CD14-positive monocyte (primary cell): ENCODE measurements around the gene SCN5A. TPM values are rescaled to one million over a fixed set of nuclear protein-coding genes. Genes with fewer than 3 reads are reported as not detected.

Experiments used
- DNase-seq, 3 donors: peaks; one replicate each; pipeline ENCODE4 v3.0.0-alpha.2; 2011 to 2022
- H2AFZ ChIP-seq: 2 replicates; pipeline ENCODE4 v1.6.0; 2012; ENCODE audit warnings: mild to moderate bottlenecking, low read depth, low read length, inconsistent platforms; ENCODE audit not compliant: insufficient read depth, poor library complexity, severe bottlenecking
- H3K27ac ChIP-seq, 2 donors: 1 replicate in 1 of 2; 2 replicates in 1 of 2; pipeline ENCODE4 v1.5.1; 2012 to 2013; ENCODE audit warnings: low read length in 2 of 2, control low read depth in 1 of 2, inconsistent platforms in 1 of 2, low read depth in 1 of 2, mild to moderate bottlenecking in 1 of 2
- H3K27me3 ChIP-seq, 2 donors: one replicate each; pipeline versions ENCODE4 v1.6.0 to v1.6.1; 2011 to 2013; ENCODE audit warnings: low read length in 2 of 2; ENCODE audit not compliant: control insufficient read depth in 2 of 2, insufficient read depth in 2 of 2
- H3K36me3 ChIP-seq, 2 donors: replicated peaks in 1 of 2; 1 replicate in 1 of 2; 2 replicates in 1 of 2; pipeline versions ENCODE4 v1.5.1 to v1.6.1; 2012 to 2013; ENCODE audit warnings: low read length in 2 of 2, control low read depth in 1 of 2, inconsistent platforms in 1 of 2, mild to moderate bottlenecking in 1 of 2; ENCODE audit not compliant: insufficient read depth in 2 of 2, control insufficient read depth in 1 of 2
- H3K4me1 ChIP-seq, 2 donors: 1 replicate in 1 of 2; 2 replicates in 1 of 2; pipeline versions ENCODE4 v1.5.1 to v1.6.1; 2012 to 2013; ENCODE audit warnings: low read length in 2 of 2, control low read depth in 1 of 2, inconsistent platforms in 1 of 2, mild to moderate bottlenecking in 1 of 2, moderate library complexity in 1 of 2; ENCODE audit not compliant: insufficient read depth in 2 of 2, control insufficient read depth in 1 of 2
- H3K4me2 ChIP-seq: replicated peaks from 2 replicates; pipeline ENCODE3; 2012; ENCODE audit warnings: low read length, moderate library complexity, mild to moderate bottlenecking; ENCODE audit not compliant: poor library complexity, severe bottlenecking; ENCODE audit errors: extremely low read depth
- H3K4me3 ChIP-seq, 3 experiments: fragments of 200-600 bp in 1 of 3; sonication (generic) in 1 of 3; replicated peaks in 1 of 3; 1 replicate in 2 of 3; 2 replicates in 1 of 3; pipeline ENCODE4 v1.5.1; 2011 to 2013; ENCODE audit warnings: low read length in 3 of 3, mild to moderate bottlenecking in 3 of 3, control low read depth in 2 of 3, low read depth in 2 of 3, inconsistent platforms in 1 of 3, moderate library complexity in 1 of 3
- H3K79me2 ChIP-seq: 2 replicates; pipeline ENCODE4 v1.6.0; 2012; ENCODE audit warnings: mild to moderate bottlenecking, control low read depth, inconsistent platforms, low read length, moderate library complexity; ENCODE audit not compliant: insufficient read depth
- H3K9ac ChIP-seq: 2 replicates; pipeline ENCODE4 v1.6.0; 2017; ENCODE audit warnings: low read length, mild to moderate bottlenecking; ENCODE audit not compliant: insufficient read depth, poor library complexity, severe bottlenecking
- H3K9me3 ChIP-seq, 2 donors: replicated peaks in 1 of 2; 1 replicate in 1 of 2; 2 replicates in 1 of 2; pipeline versions ENCODE4 v1.5.1 to v1.6.1; 2012 to 2013; ENCODE audit warnings: low read length in 2 of 2, control low read depth in 1 of 2; ENCODE audit not compliant: control insufficient read depth in 1 of 2, insufficient read depth in 1 of 2
- H4K20me1 ChIP-seq: 2 replicates; pipeline ENCODE4 v1.6.0; 2012; ENCODE audit warnings: mild to moderate bottlenecking, low read length, control low read depth, moderate library complexity; ENCODE audit not compliant: insufficient read depth
- H3K27ac Mint-ChIP-seq, 7 donors: one replicate each; pipeline ENCODE4 v1.8.0; 2020; ENCODE audit warnings: mild to moderate bottlenecking in 7 of 7, mixed read lengths in 7 of 7, moderate library complexity in 6 of 7, inconsistent platforms in 2 of 7
- H3K27me3 Mint-ChIP-seq, 3 donors: one replicate each; pipeline ENCODE4 v1.8.0; 2021 to 2022; ENCODE audit warnings: low read depth in 3 of 3, mild to moderate bottlenecking in 3 of 3, mixed read lengths in 3 of 3, moderate library complexity in 3 of 3, inconsistent platforms in 1 of 3
- H3K36me3 Mint-ChIP-seq, 2 donors: one replicate each; pipeline ENCODE4 v1.8.0; 2020; ENCODE audit warnings: mixed read lengths in 2 of 2, inconsistent platforms in 1 of 2, mild to moderate bottlenecking in 1 of 2
- H3K4me1 Mint-ChIP-seq: one replicate; pipeline ENCODE4 v1.8.0; 2020; ENCODE audit warnings: mild to moderate bottlenecking, mixed read lengths
- H3K4me3 Mint-ChIP-seq, 2 donors: one replicate each; pipeline ENCODE4 v1.8.0; 2020; ENCODE audit warnings: mild to moderate bottlenecking in 2 of 2, mixed read lengths in 2 of 2, moderate library complexity in 1 of 2
- H3K9me3 Mint-ChIP-seq, 7 donors: one replicate each; pipeline ENCODE4 v1.8.0; 2020 to 2022; ENCODE audit warnings: mixed read lengths in 7 of 7, mild to moderate bottlenecking in 6 of 7, moderate library complexity in 6 of 7, inconsistent platforms in 2 of 7
- CTCF ChIP-seq: fragments of 200-600 bp; IDR thresholded peaks from one replicate; pipeline ENCODE4 v1.8.0; 2022; ENCODE audit warnings: antibody characterized with exemption, mild to moderate bottlenecking
- WGBS: methylation state at CpG from one replicate; pipeline ENCODE4 v1.1.5; 2013; ENCODE audit warnings: missing lambda C conversion rate; ENCODE audit not compliant: insufficient coverage; 5-methylcytosine and 5-hydroxymethylcytosine counted together
- intact Hi-C, 2 donors: fragments of 100-400 bp; cut with micrococcal nuclease; formaldehyde crosslinking; loops; one replicate each; pipeline versions ENCODE4 v1.15.0 to v1.15.1; 2023
- polyA plus RNA-seq, 3 donors: library from polyadenylated mRNA; depleted of rRNA in 1 of 3; unstranded in 2 of 3; stranded (reverse) in 1 of 3; fragments of 300-500 nt in 2 of 3; fragments of >200 nt in 1 of 3; fragmentation: Illumina TruSeq in 2 of 3; gene quantifications; 1 replicate in 2 of 3; 2 replicates in 1 of 3; pipeline ENCODE4 v1.2.3, GENCODE V29; 2012 to 2021

Gene SCN5A
- polyA plus RNA-seq, 3 donors, result not detected

- no peak overlapping the region for H2AFZ ChIP-seq
- no peaks in the 10 kb centered on the region for H3K79me2 ChIP-seq
- WGBS, result 98% methylated on average over 6 of the region's 6 CpGs
- no peak overlapping the region for H3K4me3 ChIP-seq
- intact Hi-C loops, result no loop called here
- H3K27me3 Mint-ChIP-seq, result peaks cover 7 to 9% (median 8%) of the 10 kb centered on the region in 3 donors
- H3K36me3 Mint-ChIP-seq, result no peaks in the 10 kb centered on the region
- no peaks in the 10 kb centered on the region for H3K4me1 Mint-ChIP-seq
- H3K9me3 Mint-ChIP-seq, result peaks cover 0 to 4% (median 2%) of the 10 kb centered on the region in 7 donors
- H3K9me3 ChIP-seq, result no peaks in the 10 kb centered on the region
- DNase-seq, result no peak
- H3K27me3 ChIP-seq, result no peaks in the 10 kb centered on the region
- no peak overlapping the region for H3K27ac Mint-ChIP-seq
- H3K4me3 Mint-ChIP-seq, result no peak overlapping the region
- no peaks in the 10 kb centered on the region for H4K20me1 ChIP-seq
- H3K36me3 ChIP-seq, result no peaks in the 10 kb centered on the region
- no peak overlapping the region for H3K4me2 ChIP-seq
- TF ChIP-seq CTCF, result no peak
- H3K4me1 ChIP-seq, result no peaks in the 10 kb centered on the region
- no peak overlapping the region for H3K27ac ChIP-seq
- no peak overlapping the region for H3K9ac ChIP-seq
These were observed 89.2 kb downstream of the SCN5A start for GRCh38 chr3:38560284-38560683.

GRCh38 chr3:38558864-38559263 lies 90.6 kb downstream of the SCN5A start:
- H2AFZ ChIP-seq, result no peak overlapping the region
- H3K4me2 ChIP-seq, result no peak overlapping the region
- H3K27ac ChIP-seq, result no peak overlapping the region
- Mint-ChIP-seq H3K27ac (no peak overlapping the region), H3K27me3 (peaks cover 8 to 9% (median 9%) of the 10 kb centered on the region in 3 donors), H3K4me1 (no peaks in the 10 kb centered on the region), H3K4me3 (no peak overlapping the region), H3K36me3 (no peaks in the 10 kb centered on the region), H3K9me3 (peaks cover 2 to 8% (median 6%) of the 10 kb centered on the region in 7 donors)
- H3K36me3 ChIP-seq, result no peaks in the 10 kb centered on the region
- H4K20me1 ChIP-seq, result no peaks in the 10 kb centered on the region
- H3K9ac ChIP-seq, result no peak overlapping the region
- intact Hi-C loops, result no loop called here
- no peaks in the 10 kb centered on the region for H3K4me1 ChIP-seq
- H3K4me3 ChIP-seq, result no peak overlapping the region
- no peak for TF ChIP-seq CTCF
- no peaks in the 10 kb centered on the region for H3K27me3 ChIP-seq
- no CpG with 5 or more reads among the region's 1 CpG for WGBS
- H3K79me2 ChIP-seq, result no peaks in the 10 kb centered on the region
- DNase-seq, result no peak
- peaks cover 0 to 3% of the 10 kb centered on the region in 2 donors for H3K9me3 ChIP-seq
